Loucy (cell line): ENCODE results near the gene DDX60.

Source experiments
- H2AFZ ChIP-seq: fragments of 200-600 bp; sonication (generic); 2 replicates; pipeline ENCODE4 v1.6.0; 2016; ENCODE audit warnings: antibody characterized with exemption, mild to moderate bottlenecking, low read length, moderate library complexity
- H3F3A ChIP-seq: fragments of 200-600 bp; 2 replicates; pipeline ENCODE4 v1.6.0; 2016; ENCODE audit warnings: antibody characterized with exemption, low read depth, mild to moderate bottlenecking
- H3K27me3 ChIP-seq: fragments of 200-600 bp; sonication (generic); 2 replicates; pipeline ENCODE4 v1.6.1; 2014; ENCODE audit warnings: low read length, mild to moderate bottlenecking; ENCODE audit not compliant: insufficient read depth, poor library complexity, severe bottlenecking
- H3K36me3 ChIP-seq: fragments of 200-600 bp; sonication (generic); 2 replicates; pipeline ENCODE4 v1.6.1; 2016; ENCODE audit warnings: low read length; ENCODE audit not compliant: insufficient read depth
- H3K4me1 ChIP-seq: fragments of 200-600 bp; sonication (generic); 2 replicates; pipeline ENCODE4 v1.5.1; 2014; ENCODE audit warnings: low read length, mild to moderate bottlenecking; ENCODE audit not compliant: insufficient read depth, poor library complexity, severe bottlenecking
- H3K4me2 ChIP-seq: fragments of 200-600 bp; sonication (generic); 2 replicates; pipeline ENCODE4 v1.6.0; 2014; ENCODE audit warnings: antibody characterized with exemption, low read length, low read depth, mild to moderate bottlenecking; ENCODE audit not compliant: poor library complexity, severe bottlenecking
- H3K4me3 ChIP-seq: fragments of 200-600 bp; sonication (generic); 2 replicates; pipeline ENCODE4 v1.5.1; 2014; ENCODE audit warnings: low read length, mild to moderate bottlenecking, mixed read lengths; ENCODE audit not compliant: poor library complexity, severe bottlenecking
- H3K79me2 ChIP-seq: fragments of 200-600 bp; sonication (generic); 2 replicates; pipeline ENCODE4 v1.6.1; 2014; ENCODE audit warnings: low read length; ENCODE audit not compliant: insufficient read depth
- H3K9ac ChIP-seq: fragments of 200-600 bp; sonication (generic); 2 replicates; pipeline ENCODE4 v1.6.0; 2014; ENCODE audit warnings: mild to moderate bottlenecking, low read depth, low read length, moderate library complexity; ENCODE audit not compliant: poor library complexity, severe bottlenecking
- H3K9me2 ChIP-seq: fragments of 200-600 bp; sonication (generic); replicated peaks from 2 replicates; pipeline ENCODE4 v1.6.1; 2016; ENCODE audit warnings: low read depth, low read length, mixed read lengths
- H3K9me3 ChIP-seq: fragments of 200-600 bp; sonication (generic); 2 replicates; pipeline ENCODE4 v1.6.1; 2014; ENCODE audit warnings: mild to moderate bottlenecking, antibody characterized with exemption, low read length, low read depth; ENCODE audit not compliant: insufficient read depth
- H4K20me1 ChIP-seq: fragments of 200-600 bp; sonication (generic); 2 replicates; pipeline ENCODE4 v1.6.0; 2014; ENCODE audit warnings: antibody characterized with exemption, low read length, mild to moderate bottlenecking; ENCODE audit not compliant: insufficient read depth, poor library complexity, severe bottlenecking
- CTCF ChIP-seq: fragments of 200-600 bp; sonication (generic); conservative IDR thresholded peaks from 2 replicates; pipeline ENCODE4 v1.5.1; 2014; ENCODE audit warnings: mild to moderate bottlenecking, antibody characterized with exemption, low read length
- EZH2phosphoT487 ChIP-seq: fragments of 200-600 bp; IDR thresholded peaks from 2 replicates; pipeline ENCODE4 v1.6.1; 2018; ENCODE audit warnings: antibody characterized with exemption, mild to moderate bottlenecking, moderate library complexity, borderline replicate concordance

The DDX60 gene

DNA sequence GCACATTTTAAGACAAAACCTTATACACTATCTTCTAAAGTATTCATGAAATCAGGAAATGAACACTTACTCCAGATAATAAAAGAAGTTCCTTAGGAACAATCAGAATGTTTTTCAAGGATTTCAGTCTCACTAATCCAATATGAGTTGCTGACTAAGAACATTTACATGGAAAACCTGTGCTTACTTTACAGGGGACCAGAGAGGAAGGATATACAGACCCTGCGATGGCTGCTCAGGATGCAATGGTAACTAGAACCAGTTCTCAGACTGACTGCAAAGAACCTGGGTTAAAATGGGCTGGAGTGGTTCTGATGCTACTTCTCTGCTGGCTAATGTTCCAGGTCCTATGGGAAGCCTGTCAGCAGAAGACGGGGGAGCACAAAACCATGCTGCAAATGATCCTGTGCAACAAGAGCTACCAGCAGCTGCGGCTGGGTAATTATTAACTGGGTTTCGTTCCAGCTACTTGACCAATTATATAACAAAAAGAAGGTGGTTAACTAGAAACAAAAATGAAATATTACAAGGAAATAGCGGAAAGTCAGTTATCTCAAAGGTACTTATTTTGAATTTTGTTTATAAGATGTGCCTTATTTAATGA is 140.9 kb downstream of the DDX60 start:
- Histone ChIP-seq H3K4me2 (no peak overlapping the region), H3K4me1 (no peaks in the 10 kb centered on the region)

GRCh38 chr4:168174308-168174707 is 144.2 kb downstream of the DDX60 start:
- no peaks in the 10 kb centered on the region for H3K79me2 ChIP-seq
- no peak overlapping the region for H3K4me2 ChIP-seq
- H3K27me3 ChIP-seq = no peaks in the 10 kb centered on the region
- TF ChIP-seq EZH2phosphoT487 (no peak), CTCF (no peak)
- no peaks in the 10 kb centered on the region for H3K9me2 ChIP-seq
- H2AFZ ChIP-seq = no peak overlapping the region
- no peaks in the 10 kb centered on the region for H3F3A ChIP-seq
- no peak overlapping the region for H3K9ac ChIP-seq
- H3K4me3 ChIP-seq = no peak overlapping the region
- H3K9me3 ChIP-seq = no peaks in the 10 kb centered on the region
- H3K4me1 ChIP-seq = no peaks in the 10 kb centered on the region
- no peaks in the 10 kb centered on the region for H3K36me3 ChIP-seq
- H4K20me1 ChIP-seq = no peaks in the 10 kb centered on the region

More for the DNA sequence above, 140.9 kb downstream of the DDX60 start:
- Histone ChIP-seq H4K20me1 (no peaks in the 10 kb centered on the region), H3K9ac (no peak overlapping the region), H3K79me2 (no peaks in the 10 kb centered on the region), H2AFZ (no peak overlapping the region), H3K27me3 (no peaks in the 10 kb centered on the region), H3F3A (no peaks in the 10 kb centered on the region), H3K36me3 (no peaks in the 10 kb centered on the region), H3K9me3 (no peaks in the 10 kb centered on the region), H3K9me2 (no peaks in the 10 kb centered on the region), H3K4me3 (no peak overlapping the region)
- TF ChIP-seq CTCF = no peak
- no peak for TF ChIP-seq EZH2phosphoT487

GRCh38 chr4:168167714-168168284 is 150.8 kb downstream of the DDX60 start:
- Histone ChIP-seq H3K36me3 (no peaks in the 10 kb centered on the region), H3K4me2 (no peak overlapping the region), H3K9ac (no peak overlapping the region), H3K9me3 (no peaks in the 10 kb centered on the region), H3K4me3 (no peak overlapping the region), H3K27me3 (no peaks in the 10 kb centered on the region), H4K20me1 (no peaks in the 10 kb centered on the region), H3F3A (no peaks in the 10 kb centered on the region), H2AFZ (no peak overlapping the region), H3K79me2 (no peaks in the 10 kb centered on the region), H3K9me2 (no peaks in the 10 kb centered on the region), H3K4me1 (no peaks in the 10 kb centered on the region)
- TF ChIP-seq CTCF (no peak), EZH2phosphoT487 (no peak)
